Fibroblast of peridontal ligament (primary cell): ENCODE data around the gene ADAM33.

Experiments
- DNase-seq: peaks from one replicate; pipeline ENCODE4 v3.0.0-alpha.2; 2010; ENCODE audit errors: extremely low read depth

Gene ADAM33

DNA sequence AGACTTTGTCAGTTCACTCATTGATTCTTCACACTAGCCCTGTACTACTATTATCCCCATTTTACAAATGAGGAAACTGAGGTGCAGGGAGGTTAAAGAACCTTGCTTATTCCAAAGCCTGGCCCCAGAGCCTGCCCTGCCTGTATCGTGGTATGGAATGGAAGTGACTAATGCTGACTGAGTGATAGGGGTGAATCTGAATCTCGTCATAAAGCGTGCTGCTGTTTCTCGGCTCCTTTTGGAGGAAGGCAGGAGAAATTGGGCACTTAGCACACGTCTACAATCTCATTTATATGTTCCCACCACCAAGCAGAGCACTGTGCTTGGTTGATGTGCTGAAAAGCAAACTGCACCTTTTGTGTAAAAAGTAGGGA is 35.8 kb downstream of the ADAM33 start:
- DNase-seq: peak; percentile 4

DNA sequence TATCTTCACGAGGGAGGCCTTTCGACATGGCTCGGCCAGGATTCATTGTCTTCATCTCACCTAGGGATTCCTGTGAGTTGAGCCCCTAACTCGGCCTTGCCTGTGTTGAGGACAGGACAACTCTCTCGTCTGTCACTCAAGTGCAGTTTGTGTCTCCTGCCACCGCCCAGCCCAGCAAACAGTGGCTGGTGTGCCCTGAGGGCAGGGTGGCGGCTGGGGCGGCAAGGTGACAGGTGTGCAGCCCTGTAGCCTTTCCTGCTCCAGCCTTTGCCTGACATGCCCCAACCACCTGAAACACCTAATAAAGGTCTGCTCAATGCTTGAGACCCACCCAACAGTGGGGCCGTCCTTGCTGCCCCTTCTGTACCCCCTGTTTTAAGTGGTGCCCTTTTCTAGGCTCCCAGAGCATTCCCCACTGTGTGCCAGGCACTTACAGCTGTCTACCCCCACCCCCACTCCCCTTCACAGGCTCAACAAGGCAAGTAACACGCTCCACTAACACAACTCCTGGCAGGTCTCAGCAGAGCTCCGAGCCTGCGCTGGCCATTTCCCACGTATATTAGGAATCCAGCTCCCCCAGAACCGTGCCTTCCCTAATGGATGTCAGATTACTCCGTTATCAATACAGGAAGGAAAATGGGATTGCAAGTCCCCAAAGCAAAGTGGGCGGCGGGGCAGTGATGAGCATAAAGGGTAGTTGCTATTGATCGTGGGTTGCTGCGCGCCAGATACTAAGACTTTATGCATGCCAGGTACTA is 36.3 kb downstream of the ADAM33 start:
- DNase-seq: no peak

DNA sequence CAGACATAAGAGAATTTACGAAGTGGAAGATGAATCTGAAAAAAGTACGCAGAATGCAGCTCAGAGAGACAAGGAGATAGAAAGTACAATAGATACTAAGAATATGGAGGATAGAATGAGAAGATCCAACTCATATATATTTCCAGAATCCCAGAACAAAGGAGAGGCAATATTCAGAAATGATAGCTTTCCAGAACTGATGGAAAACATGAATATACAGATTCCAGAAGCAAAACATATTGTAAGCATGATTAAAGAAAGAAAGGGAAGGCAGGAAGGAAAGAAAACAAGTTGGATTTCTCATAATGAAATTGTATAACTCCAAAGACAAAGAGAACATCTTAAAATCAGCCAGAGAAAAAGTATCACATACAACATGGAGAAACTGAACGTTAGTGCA is 41.6 kb downstream of the ADAM33 start:
- DNase-seq: no peak

DNA sequence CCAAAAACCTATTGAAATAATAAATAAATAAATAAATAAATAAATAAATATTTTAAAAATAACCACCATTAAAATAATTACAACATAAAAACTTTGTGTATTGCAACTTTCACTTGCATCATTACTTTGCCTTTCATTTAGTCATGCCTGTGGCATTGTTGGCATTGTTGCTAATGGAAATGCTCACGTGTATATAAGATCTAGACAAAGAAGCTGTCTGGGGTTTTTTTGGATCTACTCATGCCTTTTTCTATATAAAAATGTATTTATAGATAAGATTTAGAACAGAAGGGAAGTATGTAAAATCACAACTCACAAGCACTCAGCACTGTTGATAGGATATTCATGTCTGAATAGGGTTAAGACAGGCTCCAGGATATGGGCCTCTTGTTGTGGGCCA is 46.5 kb downstream of the ADAM33 start:
- no peak for DNase-seq

DNA sequence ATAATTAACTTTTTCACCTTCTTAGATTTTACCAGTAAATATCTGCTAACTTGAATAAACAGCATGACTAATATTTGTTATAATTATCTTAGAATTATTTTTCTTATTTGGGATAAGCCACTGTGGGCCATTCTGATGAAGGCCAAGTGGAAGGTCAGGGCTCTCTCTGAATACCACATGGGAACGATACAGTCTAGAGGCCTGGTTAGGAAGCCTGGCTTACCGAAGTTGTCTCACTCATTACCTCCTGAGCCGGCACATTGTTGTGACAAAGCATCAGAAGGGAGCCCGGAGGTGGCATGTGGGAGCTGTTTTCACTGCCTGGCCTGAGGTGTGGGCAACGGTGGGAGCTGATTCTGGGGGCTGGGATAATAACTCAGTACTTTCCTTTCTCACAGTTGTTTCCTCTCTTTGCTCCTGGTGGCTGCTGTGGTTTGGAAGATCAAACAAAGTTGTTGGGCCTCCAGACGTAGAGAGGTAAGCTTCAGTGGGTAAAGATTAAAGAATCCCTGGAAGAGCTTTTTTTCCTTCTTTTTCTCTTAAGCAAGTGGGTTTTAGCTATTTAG is 47.8 kb downstream of the ADAM33 start:
- no peak for DNase-seq

DNA sequence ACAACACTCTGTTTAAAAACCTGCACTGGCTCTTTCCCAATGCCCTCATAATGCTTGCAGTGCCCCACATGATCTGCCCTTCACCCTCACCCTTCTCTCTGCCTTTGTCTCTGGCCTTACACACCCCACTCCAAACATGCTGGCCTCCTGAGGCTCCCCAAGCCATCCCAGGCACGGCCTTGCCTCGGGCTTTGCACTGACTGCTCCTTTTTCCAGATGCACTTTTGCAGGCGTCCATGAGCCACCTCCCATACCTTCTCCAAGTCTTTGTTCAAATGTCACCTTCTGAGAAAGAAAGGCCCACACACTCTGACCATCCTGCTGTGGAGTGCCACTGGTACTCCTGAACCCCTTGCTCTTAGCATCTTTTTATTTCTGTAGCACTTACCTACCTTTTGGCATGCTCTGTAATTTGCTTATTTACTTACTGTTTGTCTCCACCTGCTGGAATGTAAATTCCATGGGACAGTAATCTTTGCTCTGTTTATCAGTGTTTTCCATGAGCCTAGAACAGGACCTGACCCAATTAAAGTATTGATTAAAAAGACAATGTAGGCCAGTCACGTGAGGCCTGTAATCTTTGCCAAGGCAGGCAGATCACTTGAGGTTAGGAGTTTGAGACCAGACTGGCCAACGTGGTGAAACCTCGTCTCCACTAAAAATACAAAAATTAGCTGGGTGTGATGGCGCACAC is 49.4 kb downstream of the ADAM33 start:
- DNase-seq: no peak

DNA sequence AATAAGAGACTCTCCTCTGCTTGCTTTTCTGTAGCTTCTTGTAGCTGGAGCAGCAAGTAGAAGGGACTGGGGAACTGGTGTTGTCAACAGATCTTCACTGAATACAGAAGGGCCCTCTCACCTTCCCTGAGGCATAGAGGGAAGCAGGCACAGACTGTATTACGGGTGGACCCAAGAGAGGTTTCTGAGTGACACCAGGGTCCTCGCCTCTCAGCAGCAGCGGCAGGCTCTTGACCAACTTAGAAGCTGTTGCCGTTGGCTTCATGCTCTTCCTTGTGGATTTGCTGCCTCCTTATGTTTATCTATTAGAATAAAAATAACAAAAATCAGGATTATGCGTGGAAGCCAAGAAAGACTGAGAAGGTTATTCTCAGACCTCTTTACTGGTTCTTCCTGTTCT is 50.3 kb downstream of the ADAM33 start:
- no peak for DNase-seq

DNA sequence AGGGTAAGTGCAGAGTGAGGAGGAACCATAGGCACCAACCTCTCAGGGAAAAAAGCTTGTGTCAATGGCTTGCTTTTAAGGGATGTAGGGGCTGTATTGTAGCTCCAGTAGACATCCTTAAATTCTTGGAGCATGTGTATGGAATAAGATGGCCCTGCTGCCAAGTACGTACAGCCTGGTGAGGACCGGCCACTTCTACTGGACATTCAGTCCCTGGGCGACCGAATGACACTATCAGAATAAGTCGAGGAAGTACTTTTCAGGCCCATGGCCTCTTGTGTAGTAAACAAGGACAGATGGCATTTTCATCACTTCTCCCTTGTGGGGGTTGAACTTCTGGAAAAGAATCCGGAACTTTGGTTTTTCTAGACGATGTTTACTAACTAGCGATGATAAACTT is 51.4 kb downstream of the ADAM33 start:
- no peak for DNase-seq

DNA sequence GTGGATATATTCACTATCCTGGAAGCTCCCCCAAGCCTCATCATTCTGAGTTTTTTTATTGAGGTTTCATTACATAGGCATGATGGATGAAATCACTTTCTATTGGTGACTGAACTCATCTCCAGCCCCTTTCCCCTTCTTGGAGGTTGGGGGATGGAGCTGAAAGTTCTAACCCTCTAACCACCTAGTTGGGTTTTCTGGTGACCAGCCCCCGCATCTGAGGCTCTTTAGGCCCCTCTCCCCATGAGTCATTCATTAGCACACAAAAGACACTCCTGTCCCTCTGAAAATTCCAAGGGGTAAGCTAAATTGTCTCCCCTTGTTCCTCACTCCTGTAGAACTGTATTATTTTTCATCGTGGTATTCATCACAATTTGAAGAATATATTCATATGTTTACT is 51.9 kb downstream of the ADAM33 start:
- DNase-seq: no peak

DNA sequence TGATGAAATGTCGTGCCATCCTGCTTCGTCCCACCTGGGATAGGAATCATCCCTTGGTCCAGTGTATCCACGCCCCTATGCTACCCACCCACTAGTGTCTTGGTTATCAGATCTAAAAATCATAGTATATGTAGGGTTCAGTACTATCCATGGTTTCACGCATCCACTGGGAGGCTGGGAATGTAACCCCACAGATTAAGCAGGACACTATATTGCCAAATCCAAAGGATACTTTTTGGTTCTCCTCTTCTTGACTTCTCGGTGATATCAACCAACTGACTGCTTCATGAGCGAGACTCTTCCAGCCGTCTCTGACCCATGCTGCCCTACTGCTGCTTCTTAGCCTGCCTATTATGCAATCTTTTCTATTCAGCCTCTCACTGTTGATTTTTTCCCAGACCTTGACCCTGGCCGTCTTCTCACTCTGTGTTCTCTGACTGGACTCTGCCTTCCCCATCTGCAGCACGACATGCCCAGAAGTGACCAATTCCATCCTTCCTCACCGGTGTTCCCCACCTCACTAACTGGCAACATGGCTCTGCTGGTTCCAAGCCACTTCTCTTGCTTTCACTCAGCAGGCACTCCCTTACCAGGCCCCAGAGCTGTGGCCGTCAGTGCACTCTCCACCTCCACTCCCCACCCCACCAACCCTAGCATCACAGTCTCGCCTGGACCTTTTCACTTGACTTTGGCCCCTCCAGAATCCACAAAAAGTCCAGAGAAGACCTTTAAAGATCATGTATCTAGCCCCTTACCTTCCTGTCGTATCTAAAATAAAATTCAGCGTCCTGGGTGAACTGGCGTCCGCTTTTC is 53.1 kb downstream of the ADAM33 start:
- DNase-seq: no peak

DNA sequence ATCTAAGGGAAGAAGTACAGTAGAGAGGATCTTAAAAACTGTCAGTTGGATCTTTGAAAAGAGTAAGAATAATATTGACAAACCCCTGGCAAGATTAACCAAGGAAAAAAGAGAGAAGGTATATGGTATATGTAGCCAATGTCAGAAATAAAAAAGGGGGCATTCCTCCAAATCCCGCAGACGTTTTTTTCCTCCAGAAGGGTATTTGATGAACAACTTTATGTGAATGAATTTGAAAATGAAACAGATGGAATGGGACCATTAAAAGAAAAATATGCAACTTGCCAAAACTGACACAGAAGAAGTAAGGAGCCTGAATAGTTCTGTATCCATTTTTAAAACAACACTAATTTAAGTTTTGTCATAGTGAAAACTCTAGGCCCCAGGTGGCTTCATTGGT is 54.3 kb downstream of the ADAM33 start:
- no peak for DNase-seq

DNA sequence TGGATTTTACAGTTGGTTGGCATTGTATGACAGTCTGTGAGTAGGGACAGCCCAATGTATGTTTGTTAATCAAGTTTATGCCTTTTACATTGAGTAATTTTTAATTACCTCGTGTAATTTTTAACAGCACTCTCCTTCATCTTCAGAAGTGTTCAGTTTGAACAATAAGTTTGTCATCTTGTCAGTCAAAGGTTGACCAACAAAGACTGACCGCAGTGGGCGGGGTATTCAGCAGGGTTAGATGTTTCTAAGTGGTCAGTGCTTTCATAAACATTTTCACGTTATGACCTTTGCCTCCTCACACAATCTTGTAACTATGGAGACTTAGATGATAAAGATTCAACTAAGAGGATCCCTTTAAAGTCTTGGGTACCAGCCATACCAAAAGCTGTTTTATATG is 59.4 kb downstream of the ADAM33 start:
- DNase-seq: no peak

DNA sequence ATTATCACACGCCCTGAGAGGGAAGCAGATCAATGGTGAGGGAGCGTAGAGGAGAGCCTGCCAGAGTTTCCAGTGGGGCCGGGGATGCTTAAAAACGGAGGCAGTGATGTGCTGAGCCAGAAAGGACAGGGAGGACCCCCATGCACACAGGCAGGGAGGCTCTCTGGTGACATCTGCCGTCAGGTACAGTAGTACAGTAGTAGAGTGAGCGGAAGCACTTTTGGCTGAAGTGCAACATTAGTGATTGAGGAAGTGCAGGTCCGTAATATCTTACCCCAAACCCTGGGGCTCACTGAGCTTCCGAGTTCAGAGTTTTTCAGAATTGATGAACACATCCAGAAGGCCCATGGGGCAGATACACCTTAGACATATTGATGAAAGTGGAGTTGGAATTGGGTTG is 60.7 kb downstream of the ADAM33 start:
- no peak for DNase-seq
